Fibroblast of mammary gland (primary cell): ENCODE measurements around the gene CYP2W1.

ENCODE experiments used
- DNase-seq: peaks from one replicate; pipeline ENCODE4 v3.0.0-alpha.2; 2010; ENCODE audit warnings: low read depth
- H3K4me3 ChIP-seq: 2 replicates; pipeline ENCODE4 v1.5.1; 2011; ENCODE audit warnings: low read depth, mild to moderate bottlenecking, low read length, moderate library complexity; ENCODE audit not compliant: control insufficient read depth
- TF ChIP-seq, protein P1 (sequence below): conservative IDR thresholded peaks from 2 replicates; pipeline ENCODE4 v1.5.1; 2011; ENCODE audit warnings: low read depth, low read length, inconsistent platforms; ENCODE audit not compliant: control insufficient read depth, insufficient read depth

CYP2W1 gene

GRCh38 chr7:1025743-1026581, 43.0 kb downstream of the CYP2W1 start:
- TF ChIP-seq, protein P1, sequence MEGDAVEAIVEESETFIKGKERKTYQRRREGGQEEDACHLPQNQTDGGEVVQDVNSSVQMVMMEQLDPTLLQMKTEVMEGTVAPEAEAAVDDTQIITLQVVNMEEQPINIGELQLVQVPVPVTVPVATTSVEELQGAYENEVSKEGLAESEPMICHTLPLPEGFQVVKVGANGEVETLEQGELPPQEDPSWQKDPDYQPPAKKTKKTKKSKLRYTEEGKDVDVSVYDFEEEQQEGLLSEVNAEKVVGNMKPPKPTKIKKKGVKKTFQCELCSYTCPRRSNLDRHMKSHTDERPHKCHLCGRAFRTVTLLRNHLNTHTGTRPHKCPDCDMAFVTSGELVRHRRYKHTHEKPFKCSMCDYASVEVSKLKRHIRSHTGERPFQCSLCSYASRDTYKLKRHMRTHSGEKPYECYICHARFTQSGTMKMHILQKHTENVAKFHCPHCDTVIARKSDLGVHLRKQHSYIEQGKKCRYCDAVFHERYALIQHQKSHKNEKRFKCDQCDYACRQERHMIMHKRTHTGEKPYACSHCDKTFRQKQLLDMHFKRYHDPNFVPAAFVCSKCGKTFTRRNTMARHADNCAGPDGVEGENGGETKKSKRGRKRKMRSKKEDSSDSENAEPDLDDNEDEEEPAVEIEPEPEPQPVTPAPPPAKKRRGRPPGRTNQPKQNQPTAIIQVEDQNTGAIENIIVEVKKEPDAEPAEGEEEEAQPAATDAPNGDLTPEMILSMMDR: no peak
- DNase-seq: no peak
- no peak overlapping the region for H3K4me3 ChIP-seq

DNA sequence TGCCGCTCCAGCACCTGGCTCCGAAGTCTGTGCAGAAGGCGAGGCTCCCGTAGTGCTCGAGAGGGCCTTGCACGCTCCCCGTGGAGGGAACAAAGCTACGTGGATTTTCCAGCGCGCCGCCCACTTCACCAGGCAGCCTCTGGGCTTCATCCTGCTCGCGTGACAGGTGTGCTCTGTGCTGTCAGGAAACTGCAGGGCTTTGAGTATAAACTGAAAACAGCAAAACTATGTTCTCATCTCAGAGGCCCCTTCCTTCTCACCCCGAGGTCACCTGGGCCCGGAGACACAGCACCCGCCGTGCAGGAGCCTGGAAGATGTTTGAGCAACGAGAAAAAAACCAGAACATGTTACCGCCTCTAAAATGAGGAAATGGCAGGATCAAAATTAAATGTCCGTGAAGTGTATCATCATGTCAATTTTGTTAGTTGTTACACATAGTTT, 43.8 kb downstream of the CYP2W1 start:
- TF ChIP-seq, protein P1: no peak
- peak overlapping the region; percentile 50 for H3K4me3 ChIP-seq
- no peak for DNase-seq

DNA sequence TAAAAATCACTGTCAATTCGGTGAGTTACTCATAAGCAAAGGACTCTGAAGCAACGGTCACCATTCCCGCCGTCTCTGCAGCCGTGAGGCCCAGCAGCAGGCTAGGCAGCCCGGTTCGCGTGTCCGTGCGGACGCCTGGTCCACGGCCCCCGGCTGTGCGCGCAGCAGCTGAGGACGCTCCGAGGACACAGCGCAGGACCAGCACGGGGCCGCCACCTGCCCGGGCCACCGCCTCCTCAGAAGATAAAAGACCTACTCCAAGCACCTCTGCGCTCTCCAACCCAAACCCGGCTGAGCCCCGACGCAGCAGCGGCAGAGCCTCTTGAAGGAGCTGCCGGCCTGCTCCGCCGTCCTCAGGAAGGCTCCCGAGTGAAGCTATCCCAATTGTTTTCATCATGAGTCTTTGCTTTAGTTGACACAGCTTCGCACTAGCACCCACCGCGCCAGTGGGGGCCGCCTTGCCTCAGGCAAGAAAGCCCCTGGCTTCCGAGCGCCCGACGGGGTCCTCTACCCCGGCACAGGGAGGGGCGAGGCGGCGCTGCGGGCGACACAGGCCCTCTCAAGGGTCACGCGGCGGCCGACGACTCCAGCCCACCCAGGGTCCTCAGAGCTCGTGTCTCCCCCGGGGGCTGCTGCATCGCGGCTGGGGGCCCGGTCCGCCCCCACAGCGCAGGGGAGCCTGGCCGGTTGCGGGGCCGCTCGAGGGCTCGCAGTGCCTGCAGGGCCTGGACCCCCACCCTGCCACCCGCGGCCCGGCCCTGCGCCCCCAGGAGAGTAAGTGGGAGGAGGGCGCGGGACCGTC, 44.5 kb downstream of the CYP2W1 start:
- TF ChIP-seq, protein P1: no peak
- H3K4me3 ChIP-seq: peak overlapping the region; percentile 50
- peak; percentile 31 for DNase-seq

DNA sequence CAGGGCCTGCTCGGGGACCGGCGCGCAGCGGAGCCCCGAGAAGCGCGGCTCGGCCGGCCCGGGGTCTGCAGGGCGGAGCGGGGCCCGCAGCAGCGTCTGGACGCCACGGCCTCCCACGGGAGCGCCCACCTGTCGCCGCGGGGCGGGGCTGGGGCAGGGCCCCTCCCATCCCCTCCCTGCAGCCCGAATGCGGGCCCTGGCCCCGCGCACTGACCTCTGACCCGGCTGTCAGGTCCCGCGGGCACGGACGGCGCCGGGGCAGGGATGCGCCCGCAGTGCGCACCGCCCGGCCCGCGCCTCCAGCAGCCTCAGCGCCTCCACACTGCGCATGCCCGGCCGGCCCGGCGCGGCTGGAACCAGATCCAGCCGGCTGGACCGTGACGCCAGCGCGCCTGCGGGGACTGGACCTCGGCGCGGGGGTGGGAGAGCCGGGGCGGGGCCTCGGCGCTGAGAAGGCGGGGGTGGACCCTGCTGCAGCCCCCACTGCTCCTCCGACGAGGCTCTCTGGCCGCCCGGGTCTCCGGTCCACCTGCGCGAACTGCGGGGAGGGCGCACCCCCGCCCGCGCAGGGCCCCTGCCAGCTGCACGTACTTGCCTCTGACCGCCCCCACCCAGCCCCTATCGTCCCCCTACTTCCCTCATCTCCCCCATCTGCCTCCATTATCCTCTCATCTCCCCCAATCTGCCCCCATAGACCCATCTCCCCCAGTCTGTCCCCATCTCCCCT, 45.2 kb downstream of the CYP2W1 start:
- TF ChIP-seq, protein P1: no peak
- H3K4me3 ChIP-seq: peak overlapping the region; percentile 50
- DNase-seq: peak; percentile 84

- peak overlapping the region; percentile 41 for H3K4me3 ChIP-seq
- peak; percentile 93 for DNase-seq
- TF ChIP-seq, protein P1: no peak
Observed at GRCh38 chr7:1028775-1029636, 46.0 kb downstream of the CYP2W1 start.
